GM18517 (cell line): Measurements from ENCODE around the gene LDHB.
"Not testable (repeated sequence)": the region's sequence is repeated elsewhere in the genome, so short reads cannot be mapped to it uniquely, and the experiment has no call there.

Experiments used
- ATAC-seq: cut with Tn5 transposase; IDR thresholded peaks from one replicate; pipeline ENCODE4 v1.9.1; 2021; ENCODE audit warnings: mild to moderate bottlenecking, moderate library complexity; ENCODE audit not compliant: unreplicated experiment

The LDHB gene

GRCh38 chr12:21657326-21658077, at the start of gene LDHB:
Gene LDHB, minus strand, starts transcription at chr12:21657842. Its CDS starts 3,171 bp downstream, at chr12:21654671.
- ATAC-seq = peak; percentile 95

- ATAC-seq = no peak
Observed at GRCh38 chr12:21704847-21705246, 47.2 kb upstream of the LDHB start.

- no peak for ATAC-seq
Observed at GRCh38 chr12:21699851-21700250, 42.2 kb upstream of the LDHB start.

- no peak for ATAC-seq
Observed at GRCh38 chr12:21697904-21698630, 40.4 kb upstream of the LDHB start.

GRCh38 chr12:21696625-21697024, 39.0 kb upstream of the LDHB start:
- ATAC-seq = no peak

GRCh38 chr12:21695986-21696385, 38.3 kb upstream of the LDHB start:
- ATAC-seq = no peak

- no peak for ATAC-seq
Observed at GRCh38 chr12:21694660-21695059, 37.0 kb upstream of the LDHB start.

GRCh38 chr12:21691515-21691914, 33.9 kb upstream of the LDHB start:
- no peak for ATAC-seq

- no peak for ATAC-seq
Observed at GRCh38 chr12:21690704-21691368, 33.2 kb upstream of the LDHB start.

- ATAC-seq = no peak
Observed at GRCh38 chr12:21683115-21683514, 25.5 kb upstream of the LDHB start.

GRCh38 chr12:21678959-21679358, 21.3 kb upstream of the LDHB start:
- no peak for ATAC-seq

- ATAC-seq = no peak
Observed at GRCh38 chr12:21677622-21678277, 20.1 kb upstream of the LDHB start.

GRCh38 chr12:21677204-21677603, 19.6 kb upstream of the LDHB start:
- no peak for ATAC-seq

GRCh38 chr12:21676776-21677175, 19.1 kb upstream of the LDHB start:
- ATAC-seq = no peak

- no peak for ATAC-seq
Observed at GRCh38 chr12:21675641-21676040, 18.0 kb upstream of the LDHB start.

GRCh38 chr12:21675096-21675495, 17.5 kb upstream of the LDHB start:
- ATAC-seq = no peak

- ATAC-seq = not testable (repeated sequence)
Observed at GRCh38 chr12:21673830-21674552, 16.3 kb upstream of the LDHB start.

GRCh38 chr12:21672146-21672545, 14.5 kb upstream of the LDHB start:
- ATAC-seq = no peak

- ATAC-seq = no peak
Observed at GRCh38 chr12:21666722-21667121, 9.1 kb upstream of the LDHB start.

GRCh38 chr12:21665816-21666215, 8.2 kb upstream of the LDHB start:
- ATAC-seq = no peak
